Panc1 (cell line): ENCODE data around the gene KRT23. TPM values are rescaled to one million over a fixed set of nuclear protein-coding genes. Genes with fewer than 3 reads are reported as not detected.
A peak's percentile ranks its signal among the peaks of the same experiment; 100 is the strongest.

Experiments
- ATAC-seq: fragments of 200-7000 bp; cut with Tn5 transposase; 2 replicates; pipeline ENCODE4 v1.9.1; 2020; ENCODE audit warnings: mild to moderate bottlenecking, moderate library complexity
- BruUV-seq: library from RNA; stranded (reverse); fragments of 400-500 nt; replicated peaks from 2 replicates; lab custom pipeline; 2021; lab: Mats Ljungman, UMichigan
- CTCF ChIA-PET: fragments of 300-600 bp; sonication (Branson Sonifier 250); formaldehyde crosslinking; loops from one replicate; lab custom pipeline; 2022; ENCODE audit warnings: antibody characterized with exemption; lab: Charles Lee
- POLR2A ChIA-PET: fragments of 300-600 bp; sonication (Branson Sonifier 250); formaldehyde crosslinking; loops from one replicate; lab custom pipeline; 2022; ENCODE audit warnings: antibody characterized with exemption; lab: Charles Lee
- DNase-seq: peaks from one replicate; pipeline ENCODE4 v3.0.0-alpha.2; 2010; ENCODE audit warnings: low read depth, low spot score
- H3K27ac ChIP-seq: 2 replicates; pipeline ENCODE4 v1.5.1; 2011; ENCODE audit warnings: mild to moderate bottlenecking, low read length, inconsistent platforms
- H3K27me3 ChIP-seq: fragments of 200-500 bp; sonication (Bioruptor generic); 2 replicates; pipeline ENCODE4 v1.6.0; 2014; ENCODE audit warnings: low read length, inconsistent platforms; ENCODE audit not compliant: control insufficient read depth, insufficient read depth
- H3K36me3 ChIP-seq: fragments of 200-500 bp; sonication (Bioruptor generic); 2 replicates; pipeline ENCODE4 v1.5.1; 2014; ENCODE audit warnings: inconsistent platforms, mild to moderate bottlenecking, low read length, moderate library complexity; ENCODE audit not compliant: control insufficient read depth, insufficient read depth
- H3K4me1 ChIP-seq: 2 replicates; pipeline ENCODE4 v1.5.1; 2011; ENCODE audit warnings: inconsistent platforms, mild to moderate bottlenecking, low read length, moderate library complexity; ENCODE audit not compliant: control insufficient read depth, insufficient read depth
- H3K4me3 ChIP-seq, 2 experiments: 2 replicates each; pipeline ENCODE4 v1.5.1; 2011 to 2012; ENCODE audit warnings: low read depth in 2 of 2, low read length in 2 of 2, mild to moderate bottlenecking in 2 of 2, inconsistent platforms in 1 of 2, moderate library complexity in 1 of 2
- H3K9me3 ChIP-seq: fragments of 200-500 bp; sonication (Bioruptor generic); 2 replicates; pipeline ENCODE4 v1.5.1; 2014; ENCODE audit warnings: low read depth, mild to moderate bottlenecking, inconsistent platforms, low read length, moderate library complexity; ENCODE audit not compliant: control insufficient read depth, insufficient read depth
- POLR2AphosphoS5 ChIP-seq: IDR thresholded peaks from 2 replicates; pipeline ENCODE4 v1.6.1; 2012; ENCODE audit warnings: mild to moderate bottlenecking, low read depth, low read length, moderate library complexity
- SIN3A ChIP-seq: IDR thresholded peaks from 2 replicates; pipeline ENCODE4 v1.6.1; 2012; ENCODE audit warnings: low read depth, mild to moderate bottlenecking, low read length, moderate library complexity, borderline replicate concordance; ENCODE audit not compliant: insufficient read depth
- TCF7L2 ChIP-seq: IDR thresholded peaks from 2 replicates; pipeline ENCODE4 v1.6.1; 2011; ENCODE audit warnings: mild to moderate bottlenecking, low read depth, low read length, inconsistent platforms
- in situ Hi-C: cut with HindIII; loops from 2 replicates; pipeline ENCODE4 v1.10.0; 2016; ENCODE audit warnings: low sequenced_read_pairs, low pct_unique_long_range_greater_than_20kb
- intact Hi-C: fragments of 100-400 bp; cut with micrococcal nuclease; formaldehyde crosslinking; loops from one replicate; pipeline ENCODE4 v1.10.0; 2022; ENCODE audit not compliant: unreplicated experiment
- total RNA-seq: library from RNA; stranded (reverse); gene quantifications from one replicate; pipeline ENCODE4 v1.2.1, GENCODE V29; 2021; ENCODE audit not compliant: unreplicated experiment
- TF ChIP-seq, protein P1 (sequence below): fragments of 450-650 bp; IDR thresholded peaks from 2 replicates; pipeline ENCODE4 v1.5.1; 2017; ENCODE audit warnings: mild to moderate bottlenecking
- TF ChIP-seq, protein P2 (sequence below), 2 experiments: IDR thresholded peaks; 2 replicates each; pipeline ENCODE4 v1.6.1; 2011 to 2012; ENCODE audit warnings: low read depth in 2 of 2, control low read depth in 1 of 2, low read length in 1 of 2, mild to moderate bottlenecking in 1 of 2, moderate library complexity in 1 of 2; ENCODE audit not compliant: insufficient read depth in 1 of 2

The KRT23 gene
- total RNA-seq, 1 experiment from 2014 or later: not detected

DNA sequence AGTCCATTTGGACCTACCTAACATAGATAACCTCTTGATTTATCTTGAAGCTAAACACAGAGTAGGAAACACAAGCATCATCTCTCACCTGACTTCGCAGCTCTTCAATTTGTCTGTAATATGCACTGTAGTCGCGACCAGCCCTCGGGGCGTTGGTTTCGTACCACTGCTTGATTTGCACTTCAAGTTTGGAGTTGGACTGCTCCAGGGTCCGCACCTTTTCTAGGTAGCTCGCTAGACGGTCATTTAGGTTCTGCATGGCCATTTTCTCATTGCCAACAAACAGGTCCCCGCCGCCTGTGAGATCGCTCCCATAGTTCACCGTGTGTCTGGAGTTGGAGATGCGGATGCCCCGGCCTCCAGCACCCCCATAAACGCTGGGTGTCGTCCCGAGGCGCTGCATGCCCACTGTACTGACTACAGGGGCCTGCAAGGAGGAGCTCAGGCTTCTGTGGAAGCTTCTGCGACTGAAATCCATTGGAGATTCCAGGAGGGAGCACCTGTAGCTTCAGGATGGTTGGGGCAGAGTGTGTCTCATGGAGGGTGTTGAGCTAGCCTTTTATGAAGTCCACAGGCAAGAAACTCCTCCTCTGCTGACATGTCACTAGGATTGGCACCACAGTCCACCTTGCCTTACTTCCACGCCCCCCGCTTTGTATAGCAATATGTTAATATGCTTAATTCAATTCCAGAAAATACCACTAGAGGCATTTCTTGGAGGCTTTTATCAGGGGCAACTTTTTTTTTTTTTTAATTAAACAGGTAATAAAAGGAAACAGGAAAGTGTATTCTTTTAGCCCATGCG lies 52.5 kb downstream of the KRT23 start, which contains the start of gene KRT20:
KRT20 (minus strand) TSS at position 535 of the 805 bp plus-strand sequence; CDS start at position 478, 57 bp downstream.
- TF ChIP-seq, protein P1, sequence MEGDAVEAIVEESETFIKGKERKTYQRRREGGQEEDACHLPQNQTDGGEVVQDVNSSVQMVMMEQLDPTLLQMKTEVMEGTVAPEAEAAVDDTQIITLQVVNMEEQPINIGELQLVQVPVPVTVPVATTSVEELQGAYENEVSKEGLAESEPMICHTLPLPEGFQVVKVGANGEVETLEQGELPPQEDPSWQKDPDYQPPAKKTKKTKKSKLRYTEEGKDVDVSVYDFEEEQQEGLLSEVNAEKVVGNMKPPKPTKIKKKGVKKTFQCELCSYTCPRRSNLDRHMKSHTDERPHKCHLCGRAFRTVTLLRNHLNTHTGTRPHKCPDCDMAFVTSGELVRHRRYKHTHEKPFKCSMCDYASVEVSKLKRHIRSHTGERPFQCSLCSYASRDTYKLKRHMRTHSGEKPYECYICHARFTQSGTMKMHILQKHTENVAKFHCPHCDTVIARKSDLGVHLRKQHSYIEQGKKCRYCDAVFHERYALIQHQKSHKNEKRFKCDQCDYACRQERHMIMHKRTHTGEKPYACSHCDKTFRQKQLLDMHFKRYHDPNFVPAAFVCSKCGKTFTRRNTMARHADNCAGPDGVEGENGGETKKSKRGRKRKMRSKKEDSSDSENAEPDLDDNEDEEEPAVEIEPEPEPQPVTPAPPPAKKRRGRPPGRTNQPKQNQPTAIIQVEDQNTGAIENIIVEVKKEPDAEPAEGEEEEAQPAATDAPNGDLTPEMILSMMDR: peak; percentile 34; the same call in 1 of the 2 replicates
- TF ChIP-seq SIN3A (no peak), POLR2AphosphoS5 (no peak), TCF7L2 (no peak)
- TF ChIP-seq, protein P2, sequence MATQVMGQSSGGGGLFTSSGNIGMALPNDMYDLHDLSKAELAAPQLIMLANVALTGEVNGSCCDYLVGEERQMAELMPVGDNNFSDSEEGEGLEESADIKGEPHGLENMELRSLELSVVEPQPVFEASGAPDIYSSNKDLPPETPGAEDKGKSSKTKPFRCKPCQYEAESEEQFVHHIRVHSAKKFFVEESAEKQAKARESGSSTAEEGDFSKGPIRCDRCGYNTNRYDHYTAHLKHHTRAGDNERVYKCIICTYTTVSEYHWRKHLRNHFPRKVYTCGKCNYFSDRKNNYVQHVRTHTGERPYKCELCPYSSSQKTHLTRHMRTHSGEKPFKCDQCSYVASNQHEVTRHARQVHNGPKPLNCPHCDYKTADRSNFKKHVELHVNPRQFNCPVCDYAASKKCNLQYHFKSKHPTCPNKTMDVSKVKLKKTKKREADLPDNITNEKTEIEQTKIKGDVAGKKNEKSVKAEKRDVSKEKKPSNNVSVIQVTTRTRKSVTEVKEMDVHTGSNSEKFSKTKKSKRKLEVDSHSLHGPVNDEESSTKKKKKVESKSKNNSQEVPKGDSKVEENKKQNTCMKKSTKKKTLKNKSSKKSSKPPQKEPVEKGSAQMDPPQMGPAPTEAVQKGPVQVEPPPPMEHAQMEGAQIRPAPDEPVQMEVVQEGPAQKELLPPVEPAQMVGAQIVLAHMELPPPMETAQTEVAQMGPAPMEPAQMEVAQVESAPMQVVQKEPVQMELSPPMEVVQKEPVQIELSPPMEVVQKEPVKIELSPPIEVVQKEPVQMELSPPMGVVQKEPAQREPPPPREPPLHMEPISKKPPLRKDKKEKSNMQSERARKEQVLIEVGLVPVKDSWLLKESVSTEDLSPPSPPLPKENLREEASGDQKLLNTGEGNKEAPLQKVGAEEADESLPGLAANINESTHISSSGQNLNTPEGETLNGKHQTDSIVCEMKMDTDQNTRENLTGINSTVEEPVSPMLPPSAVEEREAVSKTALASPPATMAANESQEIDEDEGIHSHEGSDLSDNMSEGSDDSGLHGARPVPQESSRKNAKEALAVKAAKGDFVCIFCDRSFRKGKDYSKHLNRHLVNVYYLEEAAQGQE (IDR thresholded peaks at IDR 0.05; ENCODE audit: insufficient read depth in 1 of 2, low read depth in 2 of 2, low read length in 1 of 2): no peak
- Histone ChIP-seq H3K4me1 (no peaks in the 10 kb centered on the region), H3K9me3 (no peaks in the 10 kb centered on the region), H3K36me3 (no peaks in the 10 kb centered on the region), H3K27ac (no peak within 1 kb of the TSS), H3K27me3 (peaks cover 7% of the 10 kb centered on the region), H3K4me3 (no peak within 1 kb of the TSS)
- ATAC-seq: no peak
- CTCF ChIA-PET: interaction anchor here (0.9 kb wide), 1 partner anchor 10 kb away, joined by 3 read pairs; no protein-coding TSS in a partner anchor
- in situ Hi-C loops: no loop called here
- intact Hi-C loops: no loop called here
- BruUV-seq: no TSS peak
- POLR2A ChIA-PET: interaction anchor here (0.5 kb wide), 1 partner anchor 20 kb away, joined by 3 read pairs; no protein-coding TSS in a partner anchor
- DNase-seq: no peak

DNA sequence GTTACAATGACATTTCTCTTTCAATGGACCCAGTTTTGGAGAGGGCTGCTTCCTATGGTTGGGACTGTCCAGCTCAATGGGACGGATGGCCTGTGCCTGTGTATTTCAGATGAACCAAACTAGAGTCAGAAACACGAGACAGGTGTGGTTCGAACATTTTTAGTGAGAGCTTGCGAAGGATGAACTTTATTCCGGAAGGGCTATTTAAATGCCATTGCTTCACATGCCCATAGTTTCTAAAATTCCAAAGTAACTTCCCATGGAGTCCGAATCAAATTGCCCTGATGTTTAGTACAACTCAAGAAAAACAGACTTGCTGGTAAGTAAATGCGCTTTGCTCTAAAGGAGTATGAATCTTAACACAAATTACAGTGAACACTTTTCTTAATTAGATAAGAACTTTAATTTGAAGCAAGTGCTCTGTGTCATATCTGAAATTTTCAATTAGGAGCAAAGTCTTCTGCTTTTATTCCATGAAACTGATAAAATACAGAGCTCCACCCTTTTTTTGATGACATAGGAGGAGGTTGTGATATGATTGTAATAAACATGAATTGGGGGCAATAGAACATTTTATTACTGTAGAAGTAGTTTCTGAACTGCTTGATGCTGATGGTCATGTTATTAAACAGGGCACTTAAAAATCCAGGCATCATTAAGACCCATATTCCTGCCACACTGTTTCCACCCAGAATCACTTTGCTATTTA lies 53.7 kb downstream of the KRT23 start:
- ChIA-PET CTCF (interaction anchor here (0.9 kb wide), 1 partner anchor 11 kb away, joined by 3 read pairs; no protein-coding TSS in a partner anchor), POLR2A (no interaction called here)
- ATAC-seq (no peak), DNase-seq (no peak)
- Histone ChIP-seq H3K36me3 (no peaks in the 10 kb centered on the region), H3K4me1 (no peaks in the 10 kb centered on the region), H3K4me3 (no peak overlapping the region), H3K9me3 (no peaks in the 10 kb centered on the region), H3K27me3 (peaks cover 7% of the 10 kb centered on the region), H3K27ac (no peak overlapping the region)
- intact Hi-C loops (no loop called here), in situ Hi-C loops (no loop called here)
- no TSS peak for BruUV-seq
- TF ChIP-seq POLR2AphosphoS5 (no peak), SIN3A (no peak), TCF7L2 (no peak)
- TF ChIP-seq, protein P2 (IDR thresholded peaks at IDR 0.05; ENCODE audit: insufficient read depth in 1 of 2, low read depth in 2 of 2, low read length in 1 of 2): no peak
- TF ChIP-seq, protein P1: no peak
